ENCODE results near the gene FOXP1. TPM values are rescaled to one million over a fixed set of nuclear protein-coding genes. Genes with fewer than 3 reads are reported as not detected.

The FOXP1 gene
- total RNA-seq, 2 experiments from 2014 or later = 178 TPM

GRCh38 chr3:70959506-70960291, 623.8 kb downstream of the FOXP1 start:
- Mint-ChIP-seq H3K4me3 (no peak overlapping the region), H3K27me3 (no peaks in the 10 kb centered on the region), H3K4me1 (no peaks in the 10 kb centered on the region), H3K36me3 (peaks cover 52% of the 10 kb centered on the region), H3K9me3 (no peaks in the 10 kb centered on the region), H3K27ac (no peak overlapping the region)
- ATAC-seq (ENCODE audit: low read depth) = no peak
- DNase-seq = no peak
- POLR2A ChIA-PET = no interaction called here

- Mint-ChIP-seq H3K4me1 (peaks cover 2% of the 10 kb centered on the region), H3K27me3 (no peaks in the 10 kb centered on the region), H3K36me3 (peaks cover 5% of the 10 kb centered on the region), H3K27ac (no peak overlapping the region), H3K4me3 (no peak overlapping the region), H3K9me3 (no peaks in the 10 kb centered on the region)
- ATAC-seq (ENCODE audit: low read depth) (no peak), DNase-seq (no peak)
- POLR2A ChIA-PET = no interaction called here
Observed at GRCh38 chr3:70952033-70952747, 631.3 kb downstream of the FOXP1 start.

GRCh38 chr3:70951316-70951715, 632.2 kb downstream of the FOXP1 start:
- peaks cover 4% of the 10 kb centered on the region for H3K36me3 Mint-ChIP-seq
- POLR2A ChIA-PET = no interaction called here
- ATAC-seq (ENCODE audit: low read depth) (no peak), DNase-seq (no peak)
- no peaks in the 10 kb centered on the region for H3K27me3 Mint-ChIP-seq
- H3K4me1 Mint-ChIP-seq = peaks cover 4% of the 10 kb centered on the region
- H3K27ac Mint-ChIP-seq = no peak overlapping the region
- H3K9me3 Mint-ChIP-seq = no peaks in the 10 kb centered on the region
- no peak overlapping the region for H3K4me3 Mint-ChIP-seq

GRCh38 chr3:70947579-70947978, 635.9 kb downstream of the FOXP1 start:
- no peak for ATAC-seq (ENCODE audit: low read depth)
- H3K9me3 Mint-ChIP-seq = peaks cover 2% of the 10 kb centered on the region
- H3K27ac Mint-ChIP-seq = no peak overlapping the region

GRCh38 chr3:70943886-70944285, 639.6 kb downstream of the FOXP1 start:
- Mint-ChIP-seq H3K27me3 (peaks cover 8% of the 10 kb centered on the region), H3K4me1 (peaks cover 2% of the 10 kb centered on the region)

More at GRCh38 chr3:70947579-70947978, 635.9 kb downstream of the FOXP1 start:
- H3K27me3 Mint-ChIP-seq = no peaks in the 10 kb centered on the region
- H3K4me1 Mint-ChIP-seq = peaks cover 4% of the 10 kb centered on the region
- POLR2A ChIA-PET = no interaction called here
- DNase-seq = no peak
- H3K4me3 Mint-ChIP-seq = no peak overlapping the region
- no peaks in the 10 kb centered on the region for H3K36me3 Mint-ChIP-seq

GRCh38 chr3:70933105-70933810, 650.3 kb downstream of the FOXP1 start:
- Mint-ChIP-seq H3K9me3 (no peaks in the 10 kb centered on the region), H3K4me1 (peaks cover 9% of the 10 kb centered on the region), H3K27me3 (peaks cover 13% of the 10 kb centered on the region), H3K36me3 (no peaks in the 10 kb centered on the region), H3K27ac (no peak overlapping the region), H3K4me3 (no peak overlapping the region)
- ATAC-seq (ENCODE audit: low read depth) (no peak), DNase-seq (no peak)
- POLR2A ChIA-PET = no interaction called here

More at GRCh38 chr3:70943886-70944285, 639.6 kb downstream of the FOXP1 start:
- DNase-seq (no peak), ATAC-seq (ENCODE audit: low read depth) (no peak)
- Mint-ChIP-seq H3K9me3 (peaks cover 2% of the 10 kb centered on the region), H3K36me3 (no peaks in the 10 kb centered on the region), H3K27ac (no peak overlapping the region), H3K4me3 (no peak overlapping the region)
- POLR2A ChIA-PET = no interaction called here

GRCh38 chr3:70930066-70930465, 653.5 kb downstream of the FOXP1 start:
- DNase-seq = no peak
- Mint-ChIP-seq H3K27me3 (peaks cover 2% of the 10 kb centered on the region), H3K9me3 (peaks cover 5% of the 10 kb centered on the region), H3K4me3 (no peak overlapping the region), H3K27ac (no peak overlapping the region), H3K36me3 (no peaks in the 10 kb centered on the region), H3K4me1 (peaks cover 9% of the 10 kb centered on the region)
- POLR2A ChIA-PET = no interaction called here
- ATAC-seq (ENCODE audit: low read depth) = no peak

- POLR2A ChIA-PET = no interaction called here
Observed at GRCh38 chr3:70927239-70927638, 656.3 kb downstream of the FOXP1 start.

GRCh38 chr3:70926835-70927234, 656.7 kb downstream of the FOXP1 start:
- H3K27me3 Mint-ChIP-seq = peaks cover 2% of the 10 kb centered on the region
- POLR2A ChIA-PET = no interaction called here
- no peak overlapping the region for H3K27ac Mint-ChIP-seq

More at GRCh38 chr3:70927239-70927638, 656.3 kb downstream of the FOXP1 start:
- H3K27me3 Mint-ChIP-seq = peaks cover 2% of the 10 kb centered on the region
- H3K4me1 Mint-ChIP-seq = no peaks in the 10 kb centered on the region
- H3K9me3 Mint-ChIP-seq = peaks cover 13% of the 10 kb centered on the region
- H3K4me3 Mint-ChIP-seq = no peak overlapping the region
- no peak for ATAC-seq (ENCODE audit: low read depth)
- H3K27ac Mint-ChIP-seq = no peak overlapping the region
- H3K36me3 Mint-ChIP-seq = no peaks in the 10 kb centered on the region
- no peak for DNase-seq

GRCh38 chr3:70919661-70920060, 663.9 kb downstream of the FOXP1 start:
- Mint-ChIP-seq H3K4me1 (no peaks in the 10 kb centered on the region), H3K27ac (no peak overlapping the region), H3K36me3 (no peaks in the 10 kb centered on the region), H3K9me3 (peaks cover 9% of the 10 kb centered on the region), H3K27me3 (peaks cover under 1% of the 10 kb centered on the region), H3K4me3 (no peak overlapping the region)
- POLR2A ChIA-PET = no interaction called here
- ATAC-seq (ENCODE audit: low read depth) (no peak), DNase-seq (no peak)

More at GRCh38 chr3:70926835-70927234, 656.7 kb downstream of the FOXP1 start:
- DNase-seq (no peak), ATAC-seq (ENCODE audit: low read depth) (no peak)
- H3K4me1 Mint-ChIP-seq = no peaks in the 10 kb centered on the region
- H3K4me3 Mint-ChIP-seq = no peak overlapping the region
- no peaks in the 10 kb centered on the region for H3K36me3 Mint-ChIP-seq
- H3K9me3 Mint-ChIP-seq = peaks cover 13% of the 10 kb centered on the region

- ATAC-seq (ENCODE audit: low read depth) (no peak), DNase-seq (no peak)
- Mint-ChIP-seq H3K4me1 (no peaks in the 10 kb centered on the region), H3K27me3 (peaks cover 2% of the 10 kb centered on the region), H3K27ac (no peak overlapping the region), H3K4me3 (no peak overlapping the region), H3K36me3 (no peaks in the 10 kb centered on the region), H3K9me3 (peaks cover 6% of the 10 kb centered on the region)
- POLR2A ChIA-PET = no interaction called here
Observed at GRCh38 chr3:70919091-70919490, 664.4 kb downstream of the FOXP1 start.

- no peak for ATAC-seq (ENCODE audit: low read depth)
- Mint-ChIP-seq H3K4me3 (no peak overlapping the region), H3K27ac (no peak overlapping the region), H3K36me3 (no peaks in the 10 kb centered on the region), H3K27me3 (peaks cover 2% of the 10 kb centered on the region), H3K9me3 (peaks cover 2% of the 10 kb centered on the region), H3K4me1 (no peaks in the 10 kb centered on the region)
- no peak for DNase-seq
- POLR2A ChIA-PET = no interaction called here
Observed at GRCh38 chr3:70916375-70917055, 667.0 kb downstream of the FOXP1 start.

- DNase-seq (no peak), ATAC-seq (ENCODE audit: low read depth) (no peak)
- Mint-ChIP-seq H3K27me3 (peaks cover 2% of the 10 kb centered on the region), H3K4me1 (no peaks in the 10 kb centered on the region), H3K27ac (no peak overlapping the region), H3K4me3 (no peak overlapping the region), H3K9me3 (peaks cover 2% of the 10 kb centered on the region), H3K36me3 (no peaks in the 10 kb centered on the region)
- POLR2A ChIA-PET = no interaction called here
Observed at GRCh38 chr3:70914862-70915261, 668.7 kb downstream of the FOXP1 start.
